Activated naive CD4-positive, alpha-beta T cell treated with Interleukin-2 at 50 U/mL for 16 hours (primary cell): ENCODE measurements around the gene LARP1.
"Not testable (repeated sequence)": the region's sequence is repeated elsewhere in the genome, so short reads cannot be mapped to it uniquely, and the experiment has no call there.

Source experiments
- DNase-seq: peaks from one replicate; pipeline ENCODE4 v3.0.0-alpha.2; 2020

LARP1 gene

DNA sequence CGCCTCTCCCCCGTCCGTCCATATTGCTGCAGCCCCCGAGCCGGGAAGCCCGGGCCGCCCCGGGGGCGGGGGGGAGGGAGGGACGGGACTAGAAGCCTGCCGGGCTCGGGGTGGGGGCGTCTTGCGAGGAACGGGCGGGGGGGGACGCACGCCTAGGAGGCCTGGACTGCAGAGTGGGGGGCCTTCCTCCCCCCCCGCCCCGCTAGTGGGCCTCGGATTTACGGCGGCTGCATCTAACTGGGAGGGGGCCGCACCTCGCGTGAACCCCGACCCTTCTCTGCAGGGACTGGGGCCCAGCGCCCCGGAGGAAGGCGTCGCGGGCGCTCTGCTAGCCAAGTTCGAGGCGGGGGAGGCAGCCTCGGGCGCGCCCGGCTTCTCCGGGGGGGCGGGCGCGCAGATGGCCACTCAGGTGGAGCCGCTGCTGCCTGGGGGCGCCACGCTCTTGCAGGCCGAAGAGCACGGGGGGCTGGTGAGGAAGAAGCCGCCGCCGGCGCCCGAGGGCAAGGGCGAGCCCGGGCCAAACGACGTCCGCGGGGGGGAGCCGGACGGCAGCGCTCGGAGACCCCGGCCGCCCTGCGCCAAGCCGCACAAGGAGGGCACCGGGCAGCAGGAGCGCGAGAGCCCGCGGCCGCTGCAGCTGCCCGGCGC, at the start of gene LARP1:
Gene LARP1 (plus strand): TSS at position 17 of the 648 bp plus-strand sequence. CDS start 381 bp downstream, at position 398.
- DNase-seq: no peak

DNA sequence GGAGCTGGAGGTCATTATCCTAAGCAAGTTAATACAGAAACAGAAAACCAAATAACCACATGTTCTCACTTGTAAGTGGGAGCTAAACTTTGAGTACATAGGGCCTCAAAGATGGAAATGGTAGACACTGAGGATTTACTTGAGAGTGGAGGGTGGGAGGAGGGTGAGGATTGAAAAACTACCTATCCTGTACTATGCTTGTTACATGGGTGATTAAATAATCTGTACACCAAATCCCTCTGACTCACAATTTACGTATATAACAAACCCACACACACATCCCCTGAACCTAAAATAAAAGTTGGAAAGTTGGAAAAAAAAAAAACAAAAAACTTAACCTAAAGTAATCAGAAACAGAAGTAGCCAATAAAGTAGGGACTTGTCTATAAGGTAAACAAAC, 48.8 kb upstream of the LARP1 start:
- DNase-seq: no peak

DNA sequence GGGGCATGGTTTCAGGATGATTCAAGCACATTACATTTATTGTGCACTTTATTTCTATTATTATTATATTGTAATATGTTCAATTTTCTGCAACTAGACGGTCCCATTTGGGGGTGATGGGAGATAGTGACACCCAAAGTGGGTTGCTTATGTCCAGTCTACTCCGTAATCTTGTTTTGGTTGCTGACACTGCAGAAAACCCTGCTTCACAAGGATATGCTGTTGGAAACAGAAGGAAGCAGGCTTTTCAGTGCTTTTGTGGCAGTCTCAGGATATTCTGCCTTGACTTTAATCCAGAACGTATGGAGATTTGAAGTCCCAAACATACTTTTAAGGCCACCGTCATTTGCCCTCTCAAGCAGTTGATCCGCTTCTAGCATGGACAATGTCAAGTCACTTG, 47.5 kb upstream of the LARP1 start:
- no peak for DNase-seq

DNA sequence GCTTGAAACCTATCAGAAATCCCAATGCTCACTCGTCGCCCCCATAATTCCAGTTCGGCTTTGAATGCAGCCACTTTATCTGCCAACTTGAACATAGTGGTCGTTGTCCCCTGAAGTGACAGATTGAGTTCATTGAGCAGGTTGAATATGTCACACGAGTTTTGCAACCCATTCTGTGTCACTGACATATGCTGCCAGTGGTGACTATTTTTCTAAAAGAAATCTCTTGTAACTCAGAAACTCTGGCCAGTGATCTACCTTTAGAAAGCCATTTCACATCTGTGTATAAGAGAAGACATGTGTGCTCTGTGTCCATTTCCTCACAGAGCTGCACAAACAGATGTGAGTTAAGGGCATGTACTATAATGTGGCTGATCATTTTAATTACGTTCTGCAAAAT, 47.0 kb upstream of the LARP1 start:
- no peak for DNase-seq

DNA sequence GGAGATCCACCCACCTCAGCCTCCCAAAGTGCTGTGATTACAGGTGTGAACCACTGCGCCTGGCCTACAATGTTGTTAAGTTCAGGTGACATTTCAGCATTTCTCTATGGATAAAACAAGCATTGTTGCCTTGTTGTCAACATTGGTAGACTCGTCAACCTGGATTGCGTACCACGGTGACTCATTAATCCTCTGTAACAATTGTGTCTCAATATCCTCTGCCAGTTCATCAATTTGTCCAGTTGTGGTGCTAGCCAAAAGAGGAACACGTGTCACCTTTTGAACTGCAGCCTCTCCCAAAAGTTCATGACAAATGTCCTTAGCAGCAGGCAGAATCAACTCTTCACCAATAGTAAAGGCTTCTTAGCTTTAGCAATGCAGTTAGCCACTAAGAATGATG, 46.3 kb upstream of the LARP1 start:
- DNase-seq: no peak

DNA sequence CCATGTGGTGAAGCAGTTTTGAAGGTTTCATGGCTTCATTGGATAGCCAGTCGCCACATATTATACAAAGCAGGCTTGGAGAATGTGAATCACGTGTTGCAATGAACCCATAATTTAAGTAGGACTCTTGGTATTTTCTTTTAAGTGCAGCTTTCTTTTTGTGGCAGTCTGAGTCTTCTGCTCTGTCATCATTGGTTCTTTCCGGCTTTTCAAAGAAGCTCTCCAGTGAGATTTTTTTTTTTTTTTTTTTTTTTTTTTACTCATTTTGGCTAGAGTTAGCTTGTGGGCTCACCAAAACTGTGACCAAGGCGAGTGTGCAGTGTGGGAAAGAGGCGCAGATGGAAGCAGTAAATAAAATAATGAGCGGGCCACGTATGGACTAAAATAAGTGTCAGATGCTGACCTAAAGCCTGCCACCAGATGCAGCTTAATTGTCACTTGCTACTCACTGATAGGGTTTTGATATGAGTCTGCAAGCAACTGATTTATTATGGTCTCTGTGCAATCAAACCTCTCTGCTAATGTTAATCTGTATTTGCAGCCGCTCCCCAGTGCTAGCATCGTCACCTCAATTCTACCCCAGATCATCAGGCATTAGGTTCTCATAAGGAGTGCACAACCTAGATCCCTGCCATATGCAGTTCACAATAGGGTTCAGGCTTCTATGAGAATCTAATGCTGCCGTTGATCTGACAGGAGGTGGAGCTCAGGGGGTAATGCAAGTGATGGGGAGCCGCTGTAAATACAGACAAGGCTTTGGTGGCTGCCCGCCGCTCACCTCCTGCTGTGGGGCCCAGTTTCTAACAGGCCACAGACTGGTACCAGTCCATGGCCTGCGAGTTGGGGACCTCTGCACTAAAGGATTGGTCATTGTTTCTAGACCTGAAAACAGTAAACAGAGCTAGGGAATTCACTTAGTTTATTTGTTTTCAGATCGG, 45.5 kb upstream of the LARP1 start:
- DNase-seq: no peak

DNA sequence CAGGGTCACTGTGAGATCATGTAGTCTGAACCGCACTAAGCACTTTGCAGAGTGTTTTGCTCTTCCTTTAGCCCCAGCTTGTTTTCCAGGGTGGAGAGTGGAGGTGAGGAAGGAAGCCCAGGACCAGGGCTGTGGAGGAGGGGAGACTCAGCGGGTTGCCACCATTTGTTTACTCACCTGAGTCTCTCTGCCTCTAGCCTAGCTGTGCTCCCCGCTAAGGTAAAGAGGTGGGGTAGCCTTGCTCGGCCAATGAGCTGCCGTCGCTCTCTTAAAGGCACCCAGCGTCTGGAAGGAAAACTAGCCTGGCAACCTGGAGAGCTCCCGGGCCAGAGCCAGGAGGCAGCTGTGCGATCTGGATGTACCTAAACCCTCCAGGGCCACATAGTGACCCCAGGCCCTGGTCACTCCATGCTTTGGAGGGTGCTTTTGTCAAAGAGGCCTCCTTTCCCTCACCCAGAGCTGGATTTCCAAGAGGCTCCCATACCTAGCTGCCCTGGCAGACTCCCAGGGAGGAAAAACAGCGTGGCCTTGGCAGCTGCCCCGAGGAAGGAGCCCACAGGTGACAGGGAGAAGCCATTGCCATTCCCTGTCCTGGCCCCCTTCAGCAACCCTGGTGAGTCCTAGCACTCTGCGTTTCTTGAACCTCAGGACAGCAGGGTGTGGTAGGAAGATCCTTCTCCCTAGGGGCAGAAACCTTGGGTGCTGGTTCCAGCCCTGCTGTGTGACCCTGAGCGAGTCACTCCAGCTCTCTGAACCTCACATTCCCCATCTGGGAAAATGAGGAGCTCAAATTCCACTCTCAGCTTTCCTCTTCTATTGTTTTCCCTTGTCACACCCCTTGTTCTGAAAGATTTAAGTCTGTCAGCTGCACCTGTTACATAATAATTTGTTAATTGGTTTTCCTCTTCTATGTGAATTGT, 42.4 kb upstream of the LARP1 start:
- no peak for DNase-seq

DNA sequence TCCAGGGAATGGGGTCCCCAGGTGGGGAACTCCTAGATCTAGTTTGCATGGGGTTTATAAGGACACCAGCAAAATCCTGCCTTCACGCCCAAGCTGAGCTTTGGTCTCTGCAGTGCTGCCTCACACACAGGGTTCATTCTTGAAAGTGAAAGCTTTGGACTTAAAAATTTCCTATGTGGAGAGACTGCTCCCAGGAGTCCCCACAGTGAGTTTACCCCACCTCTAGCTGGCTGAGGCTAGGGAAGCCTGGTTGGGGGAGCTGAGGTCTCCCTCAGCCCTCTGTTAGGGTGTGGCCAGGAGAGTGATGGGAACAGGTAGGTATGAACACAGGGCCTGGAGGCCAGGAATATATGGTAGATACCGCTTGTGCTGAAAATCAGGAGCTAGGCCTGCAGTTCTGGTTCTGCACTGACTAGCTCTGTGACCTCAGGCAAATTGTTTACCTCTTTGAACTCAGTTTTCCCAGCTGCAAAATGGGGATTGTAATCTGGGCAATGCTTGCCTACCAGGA, 41.5 kb upstream of the LARP1 start:
- DNase-seq: no peak

DNA sequence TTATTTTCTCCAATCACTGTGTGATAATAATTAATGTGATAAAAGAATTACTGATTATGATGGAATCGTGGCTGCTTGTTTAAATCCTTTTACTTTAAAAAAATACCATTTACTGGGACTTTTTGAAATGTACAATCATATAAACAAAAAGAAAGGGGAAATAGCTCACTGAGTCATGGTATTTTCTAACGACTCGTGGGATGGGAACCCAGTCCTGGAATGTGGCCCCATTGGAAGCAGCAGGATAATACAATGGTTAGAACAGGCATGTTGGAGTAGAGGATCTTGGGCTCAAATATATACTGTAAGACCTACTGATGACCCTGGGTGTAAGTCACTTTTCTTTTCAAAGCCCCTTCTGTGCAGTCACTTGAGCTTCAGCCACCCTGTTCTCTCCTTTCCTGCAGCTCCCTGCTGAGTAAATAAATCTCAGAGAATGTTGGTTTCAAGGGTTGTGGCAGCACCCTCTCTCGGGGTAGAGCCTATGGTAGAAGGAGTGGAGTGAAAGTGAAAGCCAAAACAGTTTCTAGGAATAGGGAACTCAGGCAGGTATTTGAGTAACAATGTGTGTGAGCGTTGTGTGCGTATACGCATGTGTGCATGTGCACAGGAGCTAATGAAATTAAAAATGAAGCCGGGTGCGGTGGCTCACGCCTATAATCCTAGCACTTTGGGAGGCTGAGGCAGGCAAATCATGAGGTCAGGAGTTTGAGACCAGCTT, 40.8 kb upstream of the LARP1 start:
- no peak for DNase-seq

DNA sequence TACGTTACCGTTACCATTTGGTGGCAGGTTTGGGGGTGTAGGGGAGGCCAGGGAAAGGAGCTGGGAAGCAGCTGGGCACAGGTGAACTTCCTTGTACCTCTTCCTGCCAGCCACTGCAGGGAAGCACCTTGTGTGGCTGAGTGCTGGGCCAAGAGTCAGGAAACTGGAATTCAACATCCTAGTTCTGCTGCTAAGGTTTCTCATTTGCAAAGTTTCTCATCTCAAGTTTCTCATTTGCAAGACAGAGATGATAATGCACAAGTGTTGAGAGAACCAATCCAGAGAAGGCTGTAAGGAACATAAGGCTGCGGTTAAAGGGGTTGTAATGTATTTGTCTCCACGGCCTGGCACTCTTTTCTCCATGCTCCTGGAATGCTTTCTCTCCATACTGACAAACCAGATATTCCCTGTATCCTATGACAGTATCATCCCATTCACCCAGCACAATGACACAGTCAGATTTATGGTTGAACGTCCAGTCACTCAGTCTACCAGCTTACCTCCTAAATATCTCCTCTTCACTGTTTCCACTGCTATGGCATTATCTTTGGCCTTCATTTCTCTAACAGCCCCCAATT, 33.6 kb upstream of the LARP1 start:
- DNase-seq: no peak

DNA sequence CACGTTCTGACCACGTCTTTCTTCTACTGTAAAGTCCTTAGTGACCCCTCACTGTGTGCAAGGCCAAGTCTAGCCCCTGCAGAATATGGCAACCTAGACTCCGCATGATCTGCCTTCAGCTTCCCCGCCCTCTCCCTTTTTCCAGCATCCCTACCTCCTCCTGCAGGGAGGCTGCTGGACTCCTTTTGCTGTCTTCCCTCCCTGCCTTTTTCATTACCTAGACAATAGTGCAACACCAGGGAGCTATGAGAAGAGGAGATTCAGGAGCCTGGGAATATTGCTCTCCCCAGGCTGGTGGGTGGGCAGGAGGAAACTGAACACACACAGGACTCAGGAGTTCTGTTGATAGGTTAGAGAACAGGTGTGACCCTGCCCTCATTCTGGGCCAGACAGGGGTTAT, 33.1 kb upstream of the LARP1 start:
- no peak for DNase-seq

DNA sequence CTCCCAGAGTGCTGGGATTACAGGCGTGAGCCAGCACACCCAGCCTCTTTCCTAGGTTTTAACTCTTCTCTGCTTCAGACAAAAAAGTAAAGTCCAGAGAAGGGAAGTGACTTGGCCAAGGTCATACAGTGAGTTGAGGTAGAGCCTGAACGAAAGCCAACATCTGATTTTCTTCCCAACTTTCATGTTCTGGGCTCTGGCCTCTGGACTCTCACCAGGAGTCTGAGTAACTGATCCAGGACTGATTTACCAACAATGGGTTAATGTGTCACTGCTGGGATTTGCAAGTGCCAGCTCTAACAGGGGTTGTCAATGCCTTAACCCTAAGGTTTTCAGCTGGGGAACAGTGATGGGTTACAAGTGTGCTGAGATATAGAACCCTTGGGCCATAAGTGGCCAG, 32.2 kb upstream of the LARP1 start:
- DNase-seq: no peak

DNA sequence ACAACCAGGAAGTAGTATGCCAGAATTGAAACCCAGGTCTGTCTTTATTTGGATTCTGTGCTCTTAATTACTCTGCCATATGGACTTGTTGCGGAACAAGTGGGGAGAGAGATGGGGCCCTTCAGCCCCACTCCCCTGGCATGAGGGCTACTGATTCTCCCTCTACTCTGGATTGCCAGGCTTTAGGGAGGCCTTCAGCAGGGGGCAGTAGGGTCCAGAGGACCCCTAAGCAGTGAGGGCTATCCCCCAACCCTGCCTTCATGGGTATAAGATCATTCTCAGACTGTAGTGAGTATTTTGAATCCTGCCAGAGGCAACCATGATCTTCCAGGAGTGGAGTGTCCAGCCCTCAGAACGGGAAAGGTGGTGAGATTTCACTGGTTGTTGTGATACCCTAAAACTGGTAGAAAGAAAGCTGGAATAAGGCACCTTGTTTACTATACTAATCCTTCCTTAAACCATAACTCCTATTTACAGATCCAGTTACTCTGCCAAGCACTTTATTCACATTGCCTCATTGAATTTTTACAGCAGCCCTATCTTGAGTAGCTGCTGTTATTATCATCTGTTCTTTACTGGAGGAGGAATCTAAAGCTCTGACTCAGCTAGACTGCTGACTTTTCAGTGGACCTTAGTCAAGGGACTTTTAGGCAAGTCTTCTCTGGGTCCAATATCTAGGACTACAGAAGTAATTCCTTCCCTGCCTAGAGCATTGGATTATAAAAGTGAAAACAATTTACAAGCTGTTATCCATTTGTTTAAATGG, 31.3 kb upstream of the LARP1 start:
- no peak for DNase-seq

DNA sequence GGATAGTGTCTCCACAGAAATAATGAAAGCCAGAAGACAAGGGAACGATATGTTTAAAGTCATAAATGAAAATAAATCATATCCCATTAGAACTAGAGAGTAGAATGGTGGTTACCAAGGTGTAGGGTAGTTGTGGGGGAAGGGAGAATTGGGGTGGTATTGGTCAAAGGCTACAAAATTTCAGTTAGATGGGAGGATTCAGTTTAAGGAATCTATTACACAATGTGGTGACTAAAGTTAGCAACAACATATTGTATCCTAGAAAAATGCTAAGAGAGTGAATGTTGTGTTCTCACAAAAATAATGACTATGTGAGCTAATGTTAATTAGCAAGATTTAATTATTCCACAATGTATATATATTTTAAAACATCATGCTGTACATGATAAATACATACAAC, 27.8 kb upstream of the LARP1 start:
- DNase-seq: no peak

DNA sequence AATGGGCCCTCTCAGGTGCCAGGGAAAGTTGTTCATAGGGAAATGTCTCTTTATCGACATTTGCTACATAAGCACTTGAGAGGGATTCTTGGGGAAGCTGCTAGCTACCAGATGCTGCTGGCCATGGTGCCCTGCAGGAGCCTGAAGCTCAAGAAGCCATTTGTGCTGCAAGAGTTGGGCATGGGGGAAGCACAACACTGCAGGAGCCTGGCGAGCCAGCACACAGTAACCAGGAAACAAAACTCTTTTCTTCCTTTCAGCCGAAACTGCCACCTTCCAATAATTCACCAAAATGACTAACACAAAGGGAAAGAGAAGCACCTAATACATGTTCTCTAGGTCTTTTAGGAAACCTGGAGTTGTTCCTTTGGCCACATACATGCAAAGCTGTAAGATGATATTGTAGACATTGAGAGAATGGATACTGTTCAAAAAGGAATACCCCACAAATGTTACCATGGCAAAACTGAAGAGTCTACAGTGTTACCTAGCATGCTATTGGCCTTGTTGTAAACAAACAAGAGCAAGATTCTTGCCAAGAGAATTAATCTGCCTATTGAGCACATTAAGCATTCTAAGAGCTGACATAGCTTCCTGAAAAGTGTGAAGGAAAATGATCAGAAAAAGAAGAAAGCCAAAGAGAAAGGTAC, 26.1 kb upstream of the LARP1 start:
- no peak for DNase-seq

DNA sequence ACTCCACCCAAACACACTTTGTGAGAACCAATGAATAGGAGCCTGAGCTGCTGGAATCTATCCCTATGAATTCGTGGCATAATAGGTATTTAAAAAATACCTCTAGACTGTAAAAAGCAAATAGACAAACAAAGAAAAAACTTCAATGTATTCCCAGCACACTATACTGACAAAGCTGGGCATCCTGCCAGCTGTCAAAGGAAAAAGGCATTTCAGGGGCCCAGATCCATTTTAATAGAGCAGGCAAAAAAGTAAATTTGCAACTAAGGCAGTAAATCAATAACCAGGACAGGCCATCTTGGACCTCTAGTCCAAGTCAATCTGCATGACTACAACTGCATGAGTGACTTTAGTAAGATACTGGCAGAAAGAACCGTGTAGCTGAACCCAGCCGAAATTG, 25.6 kb upstream of the LARP1 start:
- no peak for DNase-seq

DNA sequence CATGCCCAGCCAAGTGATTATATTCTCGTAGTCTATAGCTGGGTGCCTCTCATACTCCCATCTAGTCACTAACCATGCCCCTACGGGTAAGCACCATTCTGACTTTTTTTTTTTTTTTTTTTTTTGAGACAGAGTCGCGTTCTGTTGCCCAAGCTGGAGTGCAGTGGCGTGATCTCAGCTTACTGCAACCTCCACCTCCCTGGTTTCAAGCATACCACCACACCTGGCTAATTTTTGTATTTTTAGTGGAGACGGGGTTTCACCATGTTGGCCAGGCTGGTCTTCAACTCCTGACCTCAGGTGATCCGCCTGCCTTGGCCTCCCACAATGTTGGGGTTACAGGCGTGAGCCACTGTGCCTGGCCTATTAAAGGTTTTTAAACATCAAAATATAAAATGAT, 24.4 kb upstream of the LARP1 start:
- not testable (repeated sequence) for DNase-seq

DNA sequence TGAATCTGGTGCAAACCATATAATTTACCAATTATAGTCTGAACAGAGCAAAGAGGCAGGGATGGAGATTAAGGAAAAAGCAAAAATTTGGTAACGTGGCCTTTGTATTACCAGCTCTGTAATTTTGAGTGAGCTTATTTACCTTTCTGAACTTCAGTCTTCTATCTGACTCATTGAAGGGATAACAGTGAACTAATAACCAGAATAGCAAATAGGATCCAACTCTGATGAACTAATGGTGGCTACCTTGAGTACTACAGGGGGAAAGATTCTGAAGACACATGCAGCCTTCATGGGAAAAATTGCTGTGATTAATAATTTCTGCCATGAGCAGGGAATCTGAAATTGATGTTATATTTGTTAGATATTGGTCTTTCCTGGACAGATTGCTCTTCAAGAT, 23.0 kb upstream of the LARP1 start:
- DNase-seq: no peak

DNA sequence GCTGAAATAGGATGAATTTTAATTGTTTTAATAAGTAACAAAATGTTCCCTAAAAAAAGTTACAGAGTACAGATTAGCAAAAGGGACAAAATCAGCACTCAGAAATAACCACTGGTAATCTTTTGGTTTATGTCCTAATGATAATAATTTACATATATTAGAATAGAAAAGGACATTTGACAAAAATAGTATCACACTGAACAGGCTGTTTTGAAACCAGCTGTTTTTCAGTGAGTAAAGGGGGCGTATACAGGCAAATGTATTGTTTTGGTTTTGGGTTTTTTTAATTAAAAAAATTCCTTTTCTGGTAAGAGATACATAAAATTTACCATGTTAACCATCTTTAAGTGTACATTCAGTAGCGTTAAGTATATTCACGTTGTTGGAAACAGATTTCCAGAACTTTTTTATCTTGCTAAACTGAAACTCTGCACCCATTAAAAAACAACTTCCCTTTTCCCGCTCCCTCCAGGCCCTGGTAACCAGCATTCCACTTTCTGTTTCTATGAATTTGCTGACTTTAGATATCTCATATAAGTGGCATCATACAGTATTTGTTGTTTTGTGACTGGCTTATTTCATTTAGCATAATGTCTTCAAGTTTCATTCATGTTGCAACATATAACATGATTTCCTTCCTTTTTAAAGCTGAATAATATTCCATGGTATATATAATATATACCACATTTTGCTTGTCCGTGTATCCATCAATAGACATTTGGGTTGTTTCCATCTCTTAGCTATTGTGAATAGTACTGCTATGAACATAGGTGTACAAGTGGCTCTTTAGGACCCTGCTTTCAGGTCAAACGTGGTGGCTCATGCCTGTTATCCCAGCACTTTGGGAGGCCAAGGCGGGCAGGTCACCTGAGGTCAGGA, 20.6 kb upstream of the LARP1 start:
- no peak for DNase-seq

DNA sequence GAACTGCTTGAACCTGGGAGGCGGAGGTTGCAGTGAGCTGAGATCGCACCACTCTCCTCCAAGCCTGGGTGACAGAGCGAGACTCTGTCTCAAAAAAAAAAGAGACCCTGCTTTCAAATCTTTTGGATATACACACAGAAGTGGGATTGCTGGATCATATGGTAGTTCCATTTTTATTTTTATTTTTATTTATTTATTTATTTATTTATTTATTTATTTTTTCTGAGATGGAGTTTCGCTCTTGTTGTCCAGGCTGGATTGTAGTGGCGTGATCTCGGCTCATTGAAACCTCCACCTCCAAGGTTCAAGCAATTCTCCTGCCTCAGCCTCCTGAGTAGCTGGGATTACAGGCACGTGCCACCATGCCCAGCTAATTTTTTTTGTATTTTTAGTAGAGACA, 19.8 kb upstream of the LARP1 start:
- DNase-seq: not testable (repeated sequence)
